Tibial artery (tissue), 4 donors: Measurements from ENCODE around the gene PITX2.

Experiments
- DNase-seq, 2 donors: peaks; one replicate each; pipeline ENCODE4 v3.0.0-alpha.2; 2019
- H3K27ac ChIP-seq, 2 donors: fragments of 200-600 bp; sonication (generic) in 1 of 2; 1 replicate in 1 of 2; 2 replicates in 1 of 2; pipeline ENCODE4 v1.5.1; 2018 to 2019; ENCODE audit warnings: mild to moderate bottlenecking in 1 of 2
- H3K27me3 ChIP-seq, 2 donors: fragments of 200-600 bp; sonication (generic) in 1 of 2; one replicate each; pipeline versions ENCODE4 v1.5.1 to v1.6.0; 2016 to 2019
- H3K36me3 ChIP-seq, 3 donors: fragments of 200-600 bp; sonication (generic) in 2 of 3; one replicate each; pipeline ENCODE4 v1.5.1; 2016 to 2019; ENCODE audit warnings: mild to moderate bottlenecking in 2 of 3
- H3K4me1 ChIP-seq, 4 donors: fragments of 200-600 bp; sonication (generic) in 2 of 4; 1 replicate in 3 of 4; 2 replicates in 1 of 4; pipeline ENCODE4 v1.5.1; 2016 to 2019
- H3K4me3 ChIP-seq, 2 donors: fragments of 200-600 bp; sonication (generic) in 1 of 2; 1 replicate in 1 of 2; 2 replicates in 1 of 2; pipeline ENCODE4 v1.5.1; 2018 to 2019; ENCODE audit warnings: mild to moderate bottlenecking in 2 of 2
- H3K9me3 ChIP-seq, 3 donors: fragments of 200-600 bp; sonication (generic) in 1 of 3; one replicate each; pipeline ENCODE4 v1.5.1; 2016 to 2019
- CTCF ChIP-seq, 2 experiments: fragments of 200-600 bp in 1 of 2; fragments of 450-650 bp in 1 of 2; IDR thresholded peaks; one replicate each; pipeline ENCODE4 v1.5.1; 2017 to 2019; ENCODE audit warnings: antibody characterized with exemption in 2 of 2, mild to moderate bottlenecking in 1 of 2, moderate library complexity in 1 of 2
- intact Hi-C: fragments of 100-400 bp; cut with DNase I; formaldehyde crosslinking; loops from one replicate; pipeline ENCODE4 v1.15.0; 2023; ENCODE audit warnings: low total_unique reads

Gene PITX2

DNA sequence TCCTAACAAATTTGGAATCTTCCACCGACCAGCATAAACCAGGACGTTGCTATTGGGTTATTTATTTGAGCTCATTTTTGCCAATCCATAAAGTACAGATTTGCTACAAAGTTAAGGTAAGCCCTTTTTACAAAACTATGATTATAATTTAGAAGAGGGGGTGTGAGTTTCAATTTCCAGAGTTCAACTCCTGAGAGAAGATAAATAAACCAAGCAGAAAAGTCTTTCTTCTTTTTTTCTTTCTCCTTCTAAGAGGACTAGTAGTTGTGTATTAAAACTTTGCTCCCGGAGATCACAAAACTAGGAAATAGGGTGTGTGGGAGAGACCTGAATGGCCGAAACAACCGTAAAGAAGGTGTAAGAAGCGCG is 2.6 kb downstream of the PITX2 start:
- Histone ChIP-seq H3K4me1 (peaks cover 4 to 36% (median 28%) of the 10 kb centered on the region in 4 donors), H3K36me3 (no peaks in the 10 kb centered on the region), H3K9me3 (peaks cover 0 to 6% (median 6%) of the 10 kb centered on the region in 3 donors), H3K27ac (no peak overlapping the region), H3K27me3 (peaks cover 5 to 98% of the 10 kb centered on the region in 2 donors), H3K4me3 (no peak overlapping the region)
- TF ChIP-seq CTCF (IDR thresholded peaks at IDR 0.05): no peak
- no peak for DNase-seq
- intact Hi-C loops: loop anchor here (10.0 kb wide), 1 partner anchor 664 kb away; no protein-coding TSS in a partner anchor

- peaks cover 4 to 36% (median 28%) of the 10 kb centered on the region in 4 donors for H3K4me1 ChIP-seq
- H3K27me3 ChIP-seq: peaks cover 5 to 98% of the 10 kb centered on the region in 2 donors
- no peak overlapping the region for H3K4me3 ChIP-seq
- intact Hi-C loops: loop anchor here (10.0 kb wide), 1 partner anchor 665 kb away; no protein-coding TSS in a partner anchor
- no peak for DNase-seq
- peaks cover 0 to 6% (median 6%) of the 10 kb centered on the region in 3 donors for H3K9me3 ChIP-seq
- H3K27ac ChIP-seq: no peak overlapping the region
- TF ChIP-seq CTCF (IDR thresholded peaks at IDR 0.05): no peak
- H3K36me3 ChIP-seq: no peaks in the 10 kb centered on the region
These were observed 3.2 kb downstream of the PITX2 start for GRCh38 chr4:110619463-110620247.

DNA sequence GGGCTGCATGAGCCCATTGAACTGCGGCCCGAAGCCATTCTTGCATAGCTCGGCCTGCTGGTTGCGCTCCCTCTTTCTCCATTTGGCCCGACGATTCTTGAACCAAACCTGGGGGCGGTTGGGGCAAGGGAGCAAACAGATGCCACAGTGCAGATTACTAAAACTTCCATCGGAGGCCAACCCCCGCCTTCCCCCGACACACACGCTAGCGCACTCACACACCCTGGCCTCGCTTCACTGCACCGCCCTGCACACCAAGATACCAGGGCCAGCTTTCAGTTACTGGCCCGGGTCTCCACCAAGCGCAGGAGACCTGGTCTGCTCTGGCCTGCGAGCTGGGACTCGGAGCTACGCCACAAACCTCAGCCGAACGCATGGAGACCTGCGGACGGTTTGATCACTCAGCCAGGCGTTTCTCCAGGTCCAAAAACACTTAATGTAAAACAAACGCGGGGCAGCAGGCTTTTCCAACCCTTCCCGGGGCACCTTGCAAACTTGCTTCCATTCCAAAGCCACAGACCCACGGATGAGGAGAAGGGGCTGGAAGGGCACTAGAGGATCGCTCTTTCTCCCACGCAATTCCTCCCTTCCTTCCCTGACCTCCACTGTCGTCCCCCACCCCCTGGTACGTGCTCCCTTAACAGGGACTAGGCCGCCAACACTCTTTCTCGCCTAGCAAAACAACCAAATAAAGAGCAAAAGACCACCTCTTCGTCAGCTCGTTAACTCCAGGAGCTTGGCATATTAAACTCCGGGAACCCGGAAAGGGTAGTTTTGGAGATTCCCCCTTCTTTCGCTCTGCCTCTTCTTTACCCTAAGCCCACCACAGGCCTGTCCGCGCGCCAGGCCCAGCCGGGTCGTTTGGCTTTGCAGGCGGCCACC is 4.1 kb downstream of the PITX2 start:
- no peak for TF ChIP-seq CTCF (IDR thresholded peaks at IDR 0.05)
- intact Hi-C loops: no loop called here
- no peak overlapping the region for H3K4me3 ChIP-seq
- H3K36me3 ChIP-seq: no peaks in the 10 kb centered on the region
- no peak for DNase-seq
- peaks cover 0 to 6% (median 6%) of the 10 kb centered on the region in 3 donors for H3K9me3 ChIP-seq
- H3K27ac ChIP-seq: no peak overlapping the region
- H3K27me3 ChIP-seq: peaks cover 5 to 98% of the 10 kb centered on the region in 2 donors
- H3K4me1 ChIP-seq: peaks cover 4 to 36% (median 28%) of the 10 kb centered on the region in 4 donors

- H3K4me3 ChIP-seq: no peak overlapping the region
- intact Hi-C loops: no loop called here
- no peaks in the 10 kb centered on the region for H3K36me3 ChIP-seq
- no peak overlapping the region for H3K27ac ChIP-seq
- DNase-seq: no peak
- H3K4me1 ChIP-seq: peaks cover 4 to 31% (median 23%) of the 10 kb centered on the region in 4 donors
- peaks cover 0 to 6% (median 6%) of the 10 kb centered on the region in 3 donors for H3K9me3 ChIP-seq
- TF ChIP-seq CTCF (IDR thresholded peaks at IDR 0.05): no peak
- H3K27me3 ChIP-seq: peaks cover 4 to 98% of the 10 kb centered on the region in 2 donors
These were observed 5.0 kb downstream of the PITX2 start for GRCh38 chr4:110617646-110618580.
